Activated CD4-positive, alpha-beta T cell treated with anti-CD3 and anti-CD28 coated beads, Interleukin-2, amount 10 ng/mL, durations not matched to agents 7 days and 5 days (primary cell): ENCODE results near the gene AGFG1. TPM values are rescaled to one million over a fixed set of nuclear protein-coding genes. Genes with fewer than 3 reads are reported as not detected.

Experiments
- CTCF ChIA-PET: fragments of 350-600 bp; sonication (Branson Sonifier 250); formaldehyde crosslinking; loops from one replicate; lab custom pipeline; 2021; ENCODE audit warnings: antibody characterized with exemption; lab: Charles Lee
- POLR2A ChIA-PET: fragments of 350-600 bp; sonication (Branson Sonifier 250); formaldehyde crosslinking; loops from one replicate; lab custom pipeline; 2021; ENCODE audit warnings: antibody characterized with exemption; lab: Charles Lee
- DNase-seq: peaks from one replicate; pipeline ENCODE4 v3.0.0-alpha.2; 2020
- H3K27ac Mint-ChIP-seq: one replicate; pipeline ENCODE4 v1.8.0; 2021; ENCODE audit warnings: mild to moderate bottlenecking, moderate library complexity, mixed read lengths
- H3K27me3 Mint-ChIP-seq: one replicate; pipeline ENCODE4 v1.8.0; 2021; ENCODE audit warnings: mixed read lengths
- H3K36me3 Mint-ChIP-seq: one replicate; pipeline ENCODE4 v1.8.0; 2021; ENCODE audit warnings: low read depth, mixed read lengths
- H3K4me1 Mint-ChIP-seq: one replicate; pipeline ENCODE4 v1.8.0; 2021; ENCODE audit warnings: mixed read lengths
- H3K4me3 Mint-ChIP-seq: one replicate; pipeline ENCODE4 v1.8.0; 2021; ENCODE audit warnings: mild to moderate bottlenecking, moderate library complexity, mixed read lengths
- H3K9me3 Mint-ChIP-seq: one replicate; pipeline ENCODE4 v1.8.0; 2021; ENCODE audit warnings: mixed read lengths
- total RNA-seq, 2 experiments: library from RNA; stranded (reverse); gene quantifications; one replicate each; pipeline ENCODE4 v1.2.3, GENCODE V29; 2021

The AGFG1 gene, protein sequence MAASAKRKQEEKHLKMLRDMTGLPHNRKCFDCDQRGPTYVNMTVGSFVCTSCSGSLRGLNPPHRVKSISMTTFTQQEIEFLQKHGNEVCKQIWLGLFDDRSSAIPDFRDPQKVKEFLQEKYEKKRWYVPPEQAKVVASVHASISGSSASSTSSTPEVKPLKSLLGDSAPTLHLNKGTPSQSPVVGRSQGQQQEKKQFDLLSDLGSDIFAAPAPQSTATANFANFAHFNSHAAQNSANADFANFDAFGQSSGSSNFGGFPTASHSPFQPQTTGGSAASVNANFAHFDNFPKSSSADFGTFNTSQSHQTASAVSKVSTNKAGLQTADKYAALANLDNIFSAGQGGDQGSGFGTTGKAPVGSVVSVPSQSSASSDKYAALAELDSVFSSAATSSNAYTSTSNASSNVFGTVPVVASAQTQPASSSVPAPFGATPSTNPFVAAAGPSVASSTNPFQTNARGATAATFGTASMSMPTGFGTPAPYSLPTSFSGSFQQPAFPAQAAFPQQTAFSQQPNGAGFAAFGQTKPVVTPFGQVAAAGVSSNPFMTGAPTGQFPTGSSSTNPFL
- total RNA-seq = 10 to 100 TPM; 59.9 to 80.1 TPM

DNA sequence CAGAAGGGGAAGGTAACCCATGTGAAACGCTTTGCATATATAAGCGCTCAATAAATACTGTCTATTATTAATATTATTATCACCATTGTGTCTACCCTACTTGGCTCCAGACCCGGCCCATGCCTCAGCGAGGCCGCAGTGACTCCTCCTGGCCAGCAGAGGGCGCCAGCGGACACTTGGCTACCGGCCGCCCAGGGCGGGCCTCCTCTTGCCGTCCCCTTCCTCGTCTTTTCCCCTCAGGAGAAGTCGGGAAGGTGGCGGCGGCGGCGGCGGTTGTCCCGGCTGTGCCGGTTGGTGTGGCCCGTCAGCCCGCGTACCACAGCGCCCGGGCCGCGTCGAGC lies at the start of gene AGFG1:
Gene AGFG1 (plus strand): TSS at position 233 of the 341 bp plus-strand sequence. CDS start 266 bp downstream, outside the sequence.
- ChIA-PET POLR2A (no interaction called here), CTCF (no interaction called here)
- peak; percentile 83 for DNase-seq
- peaks cover 38% of the 10 kb centered on the region for H3K4me1 Mint-ChIP-seq
- H3K9me3 Mint-ChIP-seq = no peaks in the 10 kb centered on the region
- H3K27ac Mint-ChIP-seq = peak within 1 kb of the TSS; percentile 78
- H3K36me3 Mint-ChIP-seq = no peaks in the 10 kb centered on the region
- no peaks in the 10 kb centered on the region for H3K27me3 Mint-ChIP-seq
- peak within 1 kb of the TSS; percentile 78 for H3K4me3 Mint-ChIP-seq

DNA sequence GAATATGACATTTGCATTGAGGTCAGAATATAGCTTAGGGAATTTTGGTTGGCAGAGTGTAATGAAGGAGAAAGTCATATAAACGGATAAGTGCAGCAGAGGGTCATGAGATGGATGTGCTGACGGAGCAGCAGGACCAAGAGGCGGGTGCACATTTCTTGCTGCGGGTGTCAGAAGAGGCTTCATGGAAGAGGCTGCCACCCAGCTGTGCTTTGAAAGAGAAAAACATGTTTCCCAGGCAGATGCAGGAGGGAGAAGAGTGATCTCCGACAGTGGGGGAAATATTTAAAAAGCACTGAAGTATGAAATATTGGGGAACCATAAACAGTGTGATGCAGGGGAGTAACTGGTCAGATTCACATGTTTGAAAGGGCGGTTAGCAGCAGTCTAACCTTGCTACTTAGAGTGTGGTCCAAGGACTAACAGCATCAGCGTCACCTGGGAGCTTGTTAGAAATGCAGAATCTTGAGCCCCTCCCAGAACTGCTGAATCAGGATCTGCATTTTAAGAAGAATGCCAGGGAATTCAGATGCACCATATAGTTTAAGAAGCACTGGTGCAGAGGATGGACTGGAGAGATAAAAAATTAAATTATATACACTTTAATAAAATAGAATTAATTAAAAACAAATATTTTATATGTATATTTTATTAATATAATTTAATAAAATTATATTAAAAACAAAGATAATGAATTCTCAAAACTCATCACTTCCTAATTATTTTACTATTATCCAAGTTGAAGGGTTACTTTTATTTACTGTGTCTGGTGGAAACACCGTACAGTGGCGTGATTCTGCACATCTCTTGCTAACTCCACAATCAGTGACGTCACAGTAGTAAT lies 48.1 kb upstream of the AGFG1 start:
- Mint-ChIP-seq H3K4me1 (no peaks in the 10 kb centered on the region), H3K4me3 (no peak overlapping the region), H3K9me3 (no peaks in the 10 kb centered on the region), H3K27ac (no peak overlapping the region), H3K36me3 (no peaks in the 10 kb centered on the region), H3K27me3 (no peaks in the 10 kb centered on the region)
- CTCF ChIA-PET = no interaction called here
- no peak for DNase-seq
- POLR2A ChIA-PET = no interaction called here

DNA sequence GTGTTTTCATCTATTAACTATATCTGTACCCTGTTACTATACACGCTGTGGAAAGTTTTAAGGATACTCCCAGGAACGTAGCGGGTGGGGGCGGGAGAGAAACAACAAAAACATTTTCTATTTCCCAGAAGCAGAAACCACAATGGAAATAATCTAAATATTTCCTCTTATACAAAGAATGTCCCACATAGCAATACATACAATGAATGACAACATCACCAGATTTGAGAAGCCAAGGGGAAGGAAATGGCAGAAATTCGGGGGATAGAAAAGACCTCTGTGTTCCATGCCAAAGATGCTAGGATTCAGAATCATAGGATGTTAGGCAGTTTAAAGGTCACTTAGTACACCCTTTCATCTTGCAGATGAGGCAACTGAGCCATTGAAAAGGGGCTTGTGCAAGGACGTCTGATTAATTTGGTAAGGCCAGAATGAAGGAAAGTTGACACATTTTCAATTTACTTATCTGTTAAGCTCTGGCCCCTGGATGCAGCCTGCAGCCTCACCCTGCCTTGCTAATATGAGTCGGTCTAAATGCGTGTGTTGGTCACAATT lies 43.1 kb upstream of the AGFG1 start:
- Mint-ChIP-seq H3K4me3 (no peak overlapping the region), H3K4me1 (no peaks in the 10 kb centered on the region), H3K9me3 (peaks cover 11% of the 10 kb centered on the region), H3K27ac (no peak overlapping the region), H3K36me3 (peaks cover 5% of the 10 kb centered on the region), H3K27me3 (no peaks in the 10 kb centered on the region)
- ChIA-PET CTCF (no interaction called here), POLR2A (no interaction called here)
- no peak for DNase-seq

DNA sequence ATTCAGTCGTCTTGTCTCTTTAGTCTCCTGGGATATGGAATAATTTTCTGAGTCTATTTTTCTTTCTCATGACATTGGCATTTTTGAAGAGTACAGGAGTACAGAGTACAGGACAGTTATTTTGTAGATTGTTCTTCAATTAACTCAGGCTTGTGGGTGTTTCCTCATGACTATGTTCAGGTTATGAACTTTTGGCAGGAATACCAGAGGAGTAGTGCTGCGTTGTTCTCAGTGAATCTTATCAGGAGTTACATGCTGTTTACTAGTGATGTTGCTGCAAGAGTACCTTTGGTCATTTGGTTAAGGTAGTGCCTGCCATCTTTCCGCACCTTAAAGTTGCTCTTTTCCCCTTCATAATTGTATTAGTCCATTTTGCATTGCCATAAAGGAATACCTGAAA lies 41.3 kb upstream of the AGFG1 start:
- POLR2A ChIA-PET = no interaction called here
- H3K4me1 Mint-ChIP-seq = no peaks in the 10 kb centered on the region
- H3K9me3 Mint-ChIP-seq = peaks cover 16% of the 10 kb centered on the region
- CTCF ChIA-PET = no interaction called here
- no peak overlapping the region for H3K4me3 Mint-ChIP-seq
- H3K36me3 Mint-ChIP-seq = peaks cover 5% of the 10 kb centered on the region
- no peaks in the 10 kb centered on the region for H3K27me3 Mint-ChIP-seq
- H3K27ac Mint-ChIP-seq = no peak overlapping the region
- DNase-seq = no peak

DNA sequence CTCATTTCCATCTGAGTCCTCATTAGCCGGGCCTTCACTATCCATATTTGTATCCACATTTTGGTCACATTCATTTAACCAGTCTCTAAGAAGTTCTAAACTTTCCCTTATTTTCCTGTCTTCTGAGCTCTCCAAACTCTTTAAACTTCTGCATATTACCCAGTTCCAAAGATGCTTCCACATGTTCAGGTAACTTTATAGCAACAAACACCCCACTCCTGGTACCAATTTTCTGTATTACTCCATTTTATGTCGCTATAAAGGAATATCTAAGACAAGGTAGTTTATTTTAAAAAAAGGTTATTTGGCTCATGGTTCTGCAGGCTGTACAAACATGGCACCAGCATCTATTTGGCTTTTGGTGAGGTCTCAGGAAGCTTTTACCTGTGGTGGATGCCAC lies 38.8 kb upstream of the AGFG1 start:
- Mint-ChIP-seq H3K27ac (no peak overlapping the region), H3K4me1 (no peaks in the 10 kb centered on the region), H3K36me3 (peaks cover 5% of the 10 kb centered on the region), H3K27me3 (no peaks in the 10 kb centered on the region), H3K4me3 (no peak overlapping the region), H3K9me3 (peaks cover 17% of the 10 kb centered on the region)
- DNase-seq = no peak
- CTCF ChIA-PET = no interaction called here
- POLR2A ChIA-PET = no interaction called here

DNA sequence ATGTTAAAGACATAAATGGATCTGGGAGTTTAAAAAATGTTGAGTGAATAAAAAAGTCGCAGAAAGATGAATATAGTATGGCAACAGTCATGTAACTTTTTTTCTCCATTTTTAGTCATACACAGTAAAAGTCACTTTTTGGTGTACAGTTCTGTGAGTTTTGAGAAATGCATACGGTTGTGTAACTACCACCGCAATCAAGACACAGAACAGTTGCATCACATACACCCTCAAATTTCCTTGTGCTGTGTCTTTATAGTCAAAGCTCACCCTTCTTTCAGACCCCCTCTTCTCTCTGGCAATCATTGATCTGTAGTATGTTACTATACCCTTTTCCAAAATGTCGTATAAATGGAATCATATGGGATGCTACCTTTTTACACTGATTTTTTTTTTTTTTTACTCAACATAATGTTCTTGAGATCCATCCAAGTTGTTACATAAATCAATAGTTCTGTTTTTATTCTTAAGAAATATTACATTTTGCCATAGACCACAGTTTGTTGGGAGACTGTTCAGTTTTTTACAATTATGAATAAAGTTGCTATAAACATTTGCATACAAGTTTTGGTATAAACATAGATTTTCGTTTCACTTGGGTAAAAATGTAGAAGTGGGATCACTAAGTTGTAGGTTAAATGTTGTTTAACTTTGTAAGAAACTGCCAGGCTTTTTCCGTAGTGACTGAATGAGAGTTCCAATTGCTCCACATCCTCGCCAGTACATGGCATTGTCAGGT lies 35.4 kb upstream of the AGFG1 start:
- Mint-ChIP-seq H3K9me3 (peaks cover 17% of the 10 kb centered on the region), H3K27ac (no peak overlapping the region), H3K4me1 (no peaks in the 10 kb centered on the region), H3K4me3 (no peak overlapping the region), H3K27me3 (no peaks in the 10 kb centered on the region), H3K36me3 (peaks cover 5% of the 10 kb centered on the region)
- ChIA-PET CTCF (no interaction called here), POLR2A (no interaction called here)
- no peak for DNase-seq

DNA sequence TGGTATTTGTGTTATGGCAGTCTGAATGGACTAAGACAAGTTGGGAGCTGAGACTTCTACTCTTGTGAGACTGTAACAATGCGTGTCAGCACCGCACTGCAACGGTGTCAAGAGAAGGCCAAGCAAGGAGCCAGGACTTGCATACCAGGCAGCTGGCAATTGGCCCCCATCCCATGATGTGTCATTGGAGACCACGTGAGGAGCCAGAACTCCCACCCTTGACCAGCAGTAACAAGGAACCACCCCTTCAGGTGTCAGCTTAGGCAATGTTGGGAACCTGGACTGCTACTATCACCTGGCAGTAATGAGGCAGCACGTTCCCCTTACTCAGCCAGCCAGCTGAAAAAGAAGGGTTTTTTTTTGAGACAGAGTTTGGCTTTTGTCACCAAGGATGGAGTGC lies 32.7 kb upstream of the AGFG1 start:
- Mint-ChIP-seq H3K27me3 (no peaks in the 10 kb centered on the region), H3K27ac (no peak overlapping the region), H3K36me3 (no peaks in the 10 kb centered on the region), H3K4me3 (no peak overlapping the region), H3K9me3 (peaks cover 3% of the 10 kb centered on the region), H3K4me1 (no peaks in the 10 kb centered on the region)
- ChIA-PET CTCF (no interaction called here), POLR2A (no interaction called here)
- no peak for DNase-seq

DNA sequence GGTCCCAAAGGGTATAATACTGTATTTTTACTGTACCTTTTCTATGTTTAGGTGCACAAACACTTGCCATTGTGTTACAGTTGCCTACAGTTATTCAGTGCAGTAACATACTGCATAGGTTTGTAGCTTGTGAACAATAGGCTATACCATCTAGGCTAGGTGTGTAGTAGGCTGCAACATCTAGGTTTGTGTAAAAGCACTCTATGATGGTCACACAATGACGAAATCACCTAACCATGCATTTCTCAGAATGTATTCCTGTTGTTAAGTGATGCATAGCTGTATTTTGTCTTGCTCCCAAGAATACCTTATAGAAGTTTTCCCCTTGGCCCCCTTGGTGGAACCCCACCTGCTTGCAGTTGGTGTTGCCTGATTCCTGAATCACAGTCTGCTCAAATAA lies 29.3 kb upstream of the AGFG1 start:
- Mint-ChIP-seq H3K27me3 (no peaks in the 10 kb centered on the region), H3K27ac (no peak overlapping the region)
- CTCF ChIA-PET = no interaction called here

DNA sequence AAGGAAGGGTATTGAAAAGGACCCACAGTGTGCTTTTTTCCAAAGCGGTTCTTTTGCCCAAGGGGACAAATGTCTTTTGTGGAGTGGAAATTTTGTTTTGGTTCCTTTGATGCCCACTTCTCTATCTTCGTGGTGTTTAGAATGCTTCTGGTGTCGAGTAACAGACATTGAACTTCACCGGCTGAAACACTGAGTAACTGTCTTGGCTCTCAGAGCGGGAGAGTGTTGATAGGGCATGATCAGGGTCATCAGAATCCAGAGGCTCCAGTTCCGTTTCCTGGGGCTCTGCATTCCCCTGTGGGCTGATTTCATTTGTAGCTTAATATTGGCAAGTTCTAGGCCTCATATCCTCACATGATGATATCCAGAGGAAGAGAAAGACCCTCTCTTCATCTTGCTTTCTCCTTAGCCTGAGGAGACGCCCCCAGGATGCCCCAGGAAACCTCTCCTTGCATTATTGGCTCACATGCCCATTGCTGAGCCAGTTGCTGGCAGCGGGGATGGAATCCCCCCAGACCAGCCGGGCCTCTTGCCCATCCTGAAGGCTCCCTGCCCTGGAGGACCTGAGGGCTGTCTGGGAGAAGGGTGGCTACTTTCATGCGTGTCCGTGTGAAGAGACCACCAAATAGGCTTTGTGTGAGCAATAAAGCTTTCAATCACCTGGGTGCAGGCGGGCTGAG lies 27.9 kb upstream of the AGFG1 start:
- no peaks in the 10 kb centered on the region for H3K36me3 Mint-ChIP-seq
- no peak overlapping the region for H3K27ac Mint-ChIP-seq
- H3K4me3 Mint-ChIP-seq = no peak overlapping the region
- H3K9me3 Mint-ChIP-seq = peaks cover 3% of the 10 kb centered on the region
- H3K27me3 Mint-ChIP-seq = no peaks in the 10 kb centered on the region
- DNase-seq = no peak
- ChIA-PET POLR2A (no interaction called here), CTCF (no interaction called here)
- no peaks in the 10 kb centered on the region for H3K4me1 Mint-ChIP-seq

More for the DNA sequence above, 29.3 kb upstream of the AGFG1 start:
- no peaks in the 10 kb centered on the region for H3K4me1 Mint-ChIP-seq
- no peaks in the 10 kb centered on the region for H3K36me3 Mint-ChIP-seq
- H3K9me3 Mint-ChIP-seq = peaks cover 3% of the 10 kb centered on the region
- POLR2A ChIA-PET = no interaction called here
- DNase-seq = no peak
- no peak overlapping the region for H3K4me3 Mint-ChIP-seq

DNA sequence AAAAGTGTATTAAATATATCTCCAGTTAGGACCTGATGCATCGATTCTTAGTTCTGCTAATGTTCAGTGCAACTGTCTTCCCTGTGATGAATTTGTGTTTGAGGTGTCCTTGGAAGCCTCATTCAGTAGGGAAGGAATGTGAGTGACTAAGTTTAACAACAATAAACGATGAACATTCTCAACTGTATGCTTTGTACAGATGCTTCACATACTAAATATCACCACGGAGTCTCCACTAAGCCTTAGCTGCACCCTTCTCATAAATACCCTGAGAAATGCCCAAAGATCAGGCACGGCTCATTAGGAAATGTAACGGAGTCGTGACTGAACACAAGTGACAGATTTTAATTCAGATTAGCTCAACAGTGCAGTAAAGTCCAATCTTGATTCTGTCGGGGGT lies 24.4 kb upstream of the AGFG1 start:
- peaks cover 3% of the 10 kb centered on the region for H3K9me3 Mint-ChIP-seq
- CTCF ChIA-PET = no interaction called here
- H3K27ac Mint-ChIP-seq = no peak overlapping the region
- DNase-seq = no peak
- POLR2A ChIA-PET = no interaction called here
- no peaks in the 10 kb centered on the region for H3K4me1 Mint-ChIP-seq
- H3K36me3 Mint-ChIP-seq = no peaks in the 10 kb centered on the region
- H3K27me3 Mint-ChIP-seq = no peaks in the 10 kb centered on the region
- no peak overlapping the region for H3K4me3 Mint-ChIP-seq

DNA sequence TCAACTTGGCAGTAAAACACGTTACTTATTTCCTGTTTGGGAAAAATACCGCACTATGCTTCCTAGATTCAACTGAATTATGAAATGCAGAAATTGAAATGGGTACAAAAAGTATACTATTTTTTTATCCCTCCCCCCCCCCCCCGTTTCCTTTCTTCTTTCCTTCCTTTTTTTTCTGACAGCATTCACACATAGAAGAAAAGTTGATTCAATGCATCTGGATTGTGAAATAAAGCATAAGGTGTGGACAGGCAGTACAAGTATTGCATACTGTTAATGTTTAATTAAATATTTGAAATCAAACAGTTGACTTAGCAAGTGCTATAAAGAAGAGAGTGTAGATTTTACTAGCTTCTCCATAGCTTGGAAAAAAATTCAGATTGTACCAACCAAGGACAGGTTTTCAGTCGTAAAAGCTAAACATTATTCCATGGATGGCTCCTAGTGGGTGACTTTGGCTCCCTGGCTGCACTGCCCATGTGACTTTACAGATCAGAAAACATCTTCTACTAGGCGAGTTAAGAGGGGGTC lies 21.6 kb upstream of the AGFG1 start:
- H3K4me3 Mint-ChIP-seq = no peak overlapping the region
- no peaks in the 10 kb centered on the region for H3K27me3 Mint-ChIP-seq
- DNase-seq = no peak
- CTCF ChIA-PET = no interaction called here
- no peaks in the 10 kb centered on the region for H3K4me1 Mint-ChIP-seq
- no peaks in the 10 kb centered on the region for H3K36me3 Mint-ChIP-seq
- no peak overlapping the region for H3K27ac Mint-ChIP-seq
- POLR2A ChIA-PET = interaction anchor here (0.7 kb wide), 1 partner anchor 93 kb away, joined by 3 read pairs; no protein-coding TSS in a partner anchor
- H3K9me3 Mint-ChIP-seq = peaks cover 3% of the 10 kb centered on the region
